Measurements from ENCODE around the gene DCAF11.

The DCAF11 gene

DNA sequence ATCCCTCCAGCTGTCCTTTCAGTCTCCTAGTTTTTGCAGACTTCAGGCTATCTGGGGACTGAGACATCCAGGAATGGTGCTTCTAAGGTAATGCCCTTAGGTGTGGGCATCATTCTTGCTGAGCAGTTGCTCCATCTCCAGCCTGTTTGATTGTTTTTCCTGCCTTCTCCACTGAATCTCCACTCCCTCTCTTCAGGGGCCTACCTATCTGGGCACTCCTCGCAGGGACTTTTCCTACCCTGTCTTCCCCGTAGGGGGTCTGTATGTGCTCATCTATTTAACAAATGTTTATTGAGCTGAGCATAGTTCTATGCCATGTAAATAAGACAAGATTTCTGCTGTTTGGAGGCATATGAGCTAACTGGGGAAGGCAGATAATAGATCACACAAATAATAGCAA lies 18.4 kb downstream of the DCAF11 start:
- H3K4me1 ChIP-seq (ENCODE audit: insufficient read depth, low read length, severe bottlenecking): peaks cover 29% of the 10 kb centered on the region

DNA sequence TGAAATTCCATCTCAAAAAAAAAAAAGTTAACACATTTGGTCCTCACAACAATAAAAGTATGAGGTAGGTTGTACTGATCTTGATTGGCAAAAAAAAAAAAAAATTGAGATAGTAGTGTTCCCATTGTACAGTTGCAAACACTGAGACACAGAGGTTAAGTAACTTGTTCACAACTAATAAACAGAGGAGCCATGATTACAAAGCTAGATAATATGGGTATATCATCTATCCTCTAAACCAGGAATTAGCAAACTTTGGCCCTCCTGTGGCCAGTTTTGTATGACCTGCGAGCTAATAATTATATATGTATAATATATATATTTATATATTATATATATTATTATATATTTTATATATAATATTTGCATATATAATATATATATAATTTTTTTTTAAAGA lies 19.2 kb downstream of the DCAF11 start:
- Histone ChIP-seq H3K27ac (ENCODE audit: low read depth, low read length, poor library complexity, severe bottlenecking) (no peak overlapping the region), H3K9me3 (ENCODE audit: low read length) (no peaks in the 10 kb centered on the region), H3K27me3 (ENCODE audit: insufficient read depth, low read length) (no peaks in the 10 kb centered on the region), H3K4me2 (ENCODE audit: low read length) (no peak overlapping the region), H4K20me1 (ENCODE audit: insufficient read depth, low read length) (no peaks in the 10 kb centered on the region), H3K36me3 (ENCODE audit: insufficient read depth, low read length) (peaks cover 17% of the 10 kb centered on the region), H2AFZ (ENCODE audit: low read length) (no peak overlapping the region), H3F3A (ENCODE audit: insufficient read depth, low read length) (no peaks in the 10 kb centered on the region), H3K79me2 (ENCODE audit: insufficient read depth, low read length) (no peaks in the 10 kb centered on the region), H3K9me2 (ENCODE audit: low read depth, low read length) (no peaks in the 10 kb centered on the region), H3K4me1 (ENCODE audit: insufficient read depth, low read length, severe bottlenecking) (peaks cover 29% of the 10 kb centered on the region), H3K4me3 (ENCODE audit: low read depth, low read length, poor library complexity, severe bottlenecking) (no peak overlapping the region), H3K9ac (ENCODE audit: low read length) (no peak overlapping the region)
- TF ChIP-seq EZH2 (IDR thresholded peaks at IDR 0.05; ENCODE audit: borderline replicate concordance, low read length): no peak

More for the DNA sequence above, 18.4 kb downstream of the DCAF11 start:
- Histone ChIP-seq H3K79me2 (ENCODE audit: insufficient read depth, low read length) (no peaks in the 10 kb centered on the region), H3K27ac (ENCODE audit: low read depth, low read length, poor library complexity, severe bottlenecking) (no peak overlapping the region), H4K20me1 (ENCODE audit: insufficient read depth, low read length) (no peaks in the 10 kb centered on the region), H3F3A (ENCODE audit: insufficient read depth, low read length) (no peaks in the 10 kb centered on the region), H3K9me3 (ENCODE audit: low read length) (no peaks in the 10 kb centered on the region), H2AFZ (ENCODE audit: low read length) (no peak overlapping the region), H3K4me2 (ENCODE audit: low read length) (no peak overlapping the region), H3K9me2 (ENCODE audit: low read depth, low read length) (no peaks in the 10 kb centered on the region), H3K27me3 (ENCODE audit: insufficient read depth, low read length) (no peaks in the 10 kb centered on the region), H3K9ac (ENCODE audit: low read length) (no peak overlapping the region), H3K36me3 (ENCODE audit: insufficient read depth, low read length) (peaks cover 9% of the 10 kb centered on the region), H3K4me3 (ENCODE audit: low read depth, low read length, poor library complexity, severe bottlenecking) (no peak overlapping the region)
- TF ChIP-seq EZH2 (IDR thresholded peaks at IDR 0.05; ENCODE audit: borderline replicate concordance, low read length): no peak
- TF ChIP-seq, protein P1, sequence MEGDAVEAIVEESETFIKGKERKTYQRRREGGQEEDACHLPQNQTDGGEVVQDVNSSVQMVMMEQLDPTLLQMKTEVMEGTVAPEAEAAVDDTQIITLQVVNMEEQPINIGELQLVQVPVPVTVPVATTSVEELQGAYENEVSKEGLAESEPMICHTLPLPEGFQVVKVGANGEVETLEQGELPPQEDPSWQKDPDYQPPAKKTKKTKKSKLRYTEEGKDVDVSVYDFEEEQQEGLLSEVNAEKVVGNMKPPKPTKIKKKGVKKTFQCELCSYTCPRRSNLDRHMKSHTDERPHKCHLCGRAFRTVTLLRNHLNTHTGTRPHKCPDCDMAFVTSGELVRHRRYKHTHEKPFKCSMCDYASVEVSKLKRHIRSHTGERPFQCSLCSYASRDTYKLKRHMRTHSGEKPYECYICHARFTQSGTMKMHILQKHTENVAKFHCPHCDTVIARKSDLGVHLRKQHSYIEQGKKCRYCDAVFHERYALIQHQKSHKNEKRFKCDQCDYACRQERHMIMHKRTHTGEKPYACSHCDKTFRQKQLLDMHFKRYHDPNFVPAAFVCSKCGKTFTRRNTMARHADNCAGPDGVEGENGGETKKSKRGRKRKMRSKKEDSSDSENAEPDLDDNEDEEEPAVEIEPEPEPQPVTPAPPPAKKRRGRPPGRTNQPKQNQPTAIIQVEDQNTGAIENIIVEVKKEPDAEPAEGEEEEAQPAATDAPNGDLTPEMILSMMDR (IDR thresholded peaks at IDR 0.05; ENCODE audit: low read length): no peak

DNA sequence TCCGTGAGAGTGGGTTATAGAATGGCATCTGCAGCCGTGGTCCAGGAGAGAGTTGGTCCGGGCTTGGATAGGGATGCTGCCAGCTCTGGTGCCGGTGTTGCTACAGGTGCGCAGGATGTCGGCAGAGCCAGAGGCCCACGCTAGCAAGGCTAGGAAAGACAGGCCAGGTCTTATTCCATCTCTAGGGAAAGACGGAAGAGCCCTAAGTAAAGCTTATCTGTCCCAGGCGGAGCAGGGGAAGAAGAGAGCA lies 20.9 kb downstream of the DCAF11 start:
- peak overlapping the region; percentile 94 for H3K9ac ChIP-seq (ENCODE audit: low read length)
- H3K27me3 ChIP-seq (ENCODE audit: insufficient read depth, low read length): no peaks in the 10 kb centered on the region
- H3K79me2 ChIP-seq (ENCODE audit: insufficient read depth, low read length): peaks cover 9% of the 10 kb centered on the region
- H3K9me3 ChIP-seq (ENCODE audit: low read length): no peaks in the 10 kb centered on the region
- TF ChIP-seq, protein P1 (IDR thresholded peaks at IDR 0.05; ENCODE audit: low read length): no peak
- no peak for TF ChIP-seq EZH2 (IDR thresholded peaks at IDR 0.05; ENCODE audit: borderline replicate concordance, low read length)
- peaks cover 41% of the 10 kb centered on the region for H3K4me1 ChIP-seq (ENCODE audit: insufficient read depth, low read length, severe bottlenecking)
- no peaks in the 10 kb centered on the region for H3K9me2 ChIP-seq (ENCODE audit: low read depth, low read length)
- H3K4me3 ChIP-seq (ENCODE audit: low read depth, low read length, poor library complexity, severe bottlenecking): peak overlapping the region; percentile 98
- no peaks in the 10 kb centered on the region for H3F3A ChIP-seq (ENCODE audit: insufficient read depth, low read length)
- H3K27ac ChIP-seq (ENCODE audit: low read depth, low read length, poor library complexity, severe bottlenecking): no peak overlapping the region
- H4K20me1 ChIP-seq (ENCODE audit: insufficient read depth, low read length): no peaks in the 10 kb centered on the region
- H3K4me2 ChIP-seq (ENCODE audit: low read length): peak overlapping the region; percentile 78
- H2AFZ ChIP-seq (ENCODE audit: low read length): no peak overlapping the region; the same call in 1 of the 2 replicates
- H3K36me3 ChIP-seq (ENCODE audit: insufficient read depth, low read length): peaks cover 28% of the 10 kb centered on the region

DNA sequence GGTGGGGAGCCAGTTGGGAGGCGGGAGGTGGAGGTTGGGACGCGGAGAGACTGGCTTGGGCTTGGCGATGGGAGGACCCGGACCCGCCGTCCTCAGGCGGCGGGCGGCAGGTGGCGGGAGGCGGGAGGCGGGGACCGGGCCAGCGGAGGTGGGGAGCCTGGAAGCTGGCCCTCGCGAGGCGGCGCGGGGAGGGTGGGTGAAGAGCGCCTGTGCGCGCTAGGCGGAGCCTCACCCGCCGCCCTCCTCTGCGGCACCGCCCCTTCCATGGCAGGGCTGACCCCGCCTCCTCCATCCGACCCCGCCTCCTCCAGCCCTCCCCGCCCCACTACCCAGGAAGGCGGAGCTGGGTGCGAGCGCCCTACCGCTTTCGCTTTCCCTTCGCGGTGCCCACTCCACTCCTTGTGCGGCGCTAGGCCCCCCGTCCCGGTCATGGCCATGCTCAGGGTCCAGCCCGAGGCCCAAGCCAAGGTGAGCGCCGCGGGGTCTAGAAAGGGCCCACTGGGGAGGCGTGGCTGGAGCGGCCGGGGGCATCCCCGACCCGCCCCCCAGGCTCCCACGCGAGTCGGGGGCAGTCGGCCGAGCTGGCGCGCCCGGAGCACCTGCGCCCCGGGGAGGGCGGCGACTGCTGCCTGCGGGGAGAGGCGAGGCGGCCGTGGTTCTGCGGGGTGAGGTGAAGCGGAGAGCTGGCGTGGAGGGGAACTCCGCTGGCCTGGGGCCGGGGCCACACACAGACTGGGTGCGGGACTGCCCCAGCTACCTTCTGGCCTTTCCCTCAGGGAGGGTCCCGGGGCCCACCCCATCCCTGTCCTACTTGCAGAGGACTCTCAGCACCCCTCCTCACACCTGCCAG lies 21.5 kb downstream of the DCAF11 start, which contains the start of gene PSME1:
TSS of gene PSME1 (plus strand) at position 361 of the 850 bp plus-strand sequence. CDS start at position 430, 69 bp downstream.
- H3K9me2 ChIP-seq (ENCODE audit: low read depth, low read length): no peaks in the 10 kb centered on the region
- no peaks in the 10 kb centered on the region for H3F3A ChIP-seq (ENCODE audit: insufficient read depth, low read length)
- H3K27me3 ChIP-seq (ENCODE audit: insufficient read depth, low read length): no peaks in the 10 kb centered on the region
- no peaks in the 10 kb centered on the region for H4K20me1 ChIP-seq (ENCODE audit: insufficient read depth, low read length)
- peak within 1 kb of the TSS; percentile 48 for H3K27ac ChIP-seq (ENCODE audit: low read depth, low read length, poor library complexity, severe bottlenecking)
- H3K9me3 ChIP-seq (ENCODE audit: low read length): no peaks in the 10 kb centered on the region
- H3K4me2 ChIP-seq (ENCODE audit: low read length): peak within 1 kb of the TSS; percentile 78
- H3K9ac ChIP-seq (ENCODE audit: low read length): peak within 1 kb of the TSS; percentile 94
- peaks cover 28% of the 10 kb centered on the region for H3K36me3 ChIP-seq (ENCODE audit: insufficient read depth, low read length)
- H3K4me1 ChIP-seq (ENCODE audit: insufficient read depth, low read length, severe bottlenecking): peaks cover 41% of the 10 kb centered on the region
- H3K4me3 ChIP-seq (ENCODE audit: low read depth, low read length, poor library complexity, severe bottlenecking): peak within 1 kb of the TSS; percentile 98
- H3K79me2 ChIP-seq (ENCODE audit: insufficient read depth, low read length): peaks cover 14% of the 10 kb centered on the region
- H2AFZ ChIP-seq (ENCODE audit: low read length): no peak within 1 kb of the TSS; the same call in 1 of the 2 replicates
- TF ChIP-seq EZH2 (IDR thresholded peaks at IDR 0.05; ENCODE audit: borderline replicate concordance, low read length): no peak
- TF ChIP-seq, protein P1 (IDR thresholded peaks at IDR 0.05; ENCODE audit: low read length): no peak

Data from OCI-LY1 (cell line).